ENCODE measurements around the gene FAM117A.

FAM117A gene

GRCh38 chr17:49691677-49692191, 72.2 kb downstream of the FAM117A start:
- Histone ChIP-seq H3K4me3 (ENCODE audit: low read length) (peak overlapping the region; percentile 26), H3K4me1 (ENCODE audit: control insufficient read depth, insufficient read depth, low read length) (peaks cover 27% of the 10 kb centered on the region), H3K27ac (ENCODE audit: low read depth, low read length) (peak overlapping the region; percentile 92), H3K27me3 (ENCODE audit: control insufficient read depth, insufficient read depth, low read length) (no peaks in the 10 kb centered on the region), H3K9ac (ENCODE audit: low read length) (peak overlapping the region; percentile 40), H3K36me3 (ENCODE audit: control insufficient read depth, insufficient read depth, low read length) (no peaks in the 10 kb centered on the region)

GRCh38 chr17:49691086-49691676, 72.8 kb downstream of the FAM117A start:
- peak overlapping the region; percentile 92 for H3K27ac ChIP-seq (ENCODE audit: low read depth, low read length)
- H3K9ac ChIP-seq (ENCODE audit: low read length) = no peak overlapping the region
- H3K4me3 ChIP-seq (ENCODE audit: low read length) = peak overlapping the region; percentile 26
- H3K27me3 ChIP-seq (ENCODE audit: control insufficient read depth, insufficient read depth, low read length) = no peaks in the 10 kb centered on the region
- no peaks in the 10 kb centered on the region for H3K36me3 ChIP-seq (ENCODE audit: control insufficient read depth, insufficient read depth, low read length)
- peaks cover 27% of the 10 kb centered on the region for H3K4me1 ChIP-seq (ENCODE audit: control insufficient read depth, insufficient read depth, low read length)

- no peaks in the 10 kb centered on the region for H3K36me3 ChIP-seq (ENCODE audit: control insufficient read depth, insufficient read depth, low read length)
- H3K4me3 ChIP-seq (ENCODE audit: low read length) = no peak overlapping the region
- no peaks in the 10 kb centered on the region for H3K27me3 ChIP-seq (ENCODE audit: control insufficient read depth, insufficient read depth, low read length)
- peak overlapping the region; percentile 83 for H3K27ac ChIP-seq (ENCODE audit: low read depth, low read length)
- H3K9ac ChIP-seq (ENCODE audit: low read length) = no peak overlapping the region
- H3K4me1 ChIP-seq (ENCODE audit: control insufficient read depth, insufficient read depth, low read length) = peaks cover 26% of the 10 kb centered on the region
Observed at GRCh38 chr17:49690256-49690655, 73.7 kb downstream of the FAM117A start.

GRCh38 chr17:49688848-49689247, 75.1 kb downstream of the FAM117A start:
- no peak overlapping the region for H3K9ac ChIP-seq (ENCODE audit: low read length)
- H3K4me1 ChIP-seq (ENCODE audit: control insufficient read depth, insufficient read depth, low read length) = peaks cover 20% of the 10 kb centered on the region
- H3K27ac ChIP-seq (ENCODE audit: low read depth, low read length) = peak overlapping the region; percentile 58
- peak overlapping the region; percentile 7 for H3K4me3 ChIP-seq (ENCODE audit: low read length)
- H3K36me3 ChIP-seq (ENCODE audit: control insufficient read depth, insufficient read depth, low read length) = no peaks in the 10 kb centered on the region
- no peaks in the 10 kb centered on the region for H3K27me3 ChIP-seq (ENCODE audit: control insufficient read depth, insufficient read depth, low read length)

- Histone ChIP-seq H3K27ac (ENCODE audit: low read depth, low read length) (peak overlapping the region; percentile 58), H3K9ac (ENCODE audit: low read length) (no peak overlapping the region), H3K4me3 (ENCODE audit: low read length) (no peak overlapping the region)
Observed at GRCh38 chr17:49687878-49688491, 75.9 kb downstream of the FAM117A start.

GRCh38 chr17:49681106-49681979, 82.6 kb downstream of the FAM117A start:
- no peak overlapping the region for H3K9ac ChIP-seq (ENCODE audit: low read length)
- peaks cover 5% of the 10 kb centered on the region for H3K4me1 ChIP-seq (ENCODE audit: control insufficient read depth, insufficient read depth, low read length)
- no peak overlapping the region for H3K27ac ChIP-seq (ENCODE audit: low read depth, low read length)
- no peaks in the 10 kb centered on the region for H3K27me3 ChIP-seq (ENCODE audit: control insufficient read depth, insufficient read depth, low read length)
- H3K36me3 ChIP-seq (ENCODE audit: control insufficient read depth, insufficient read depth, low read length) = no peaks in the 10 kb centered on the region
- H3K4me3 ChIP-seq (ENCODE audit: low read length) = no peak overlapping the region

More at GRCh38 chr17:49687878-49688491, 75.9 kb downstream of the FAM117A start:
- Histone ChIP-seq H3K27me3 (ENCODE audit: control insufficient read depth, insufficient read depth, low read length) (no peaks in the 10 kb centered on the region), H3K4me1 (ENCODE audit: control insufficient read depth, insufficient read depth, low read length) (peaks cover 20% of the 10 kb centered on the region), H3K36me3 (ENCODE audit: control insufficient read depth, insufficient read depth, low read length) (no peaks in the 10 kb centered on the region)

GRCh38 chr17:49680314-49680713, 83.6 kb downstream of the FAM117A start:
- H3K9ac ChIP-seq (ENCODE audit: low read length) = no peak overlapping the region
- H3K36me3 ChIP-seq (ENCODE audit: control insufficient read depth, insufficient read depth, low read length) = no peaks in the 10 kb centered on the region
- no peak overlapping the region for H3K27ac ChIP-seq (ENCODE audit: low read depth, low read length)
- peaks cover 6% of the 10 kb centered on the region for H3K4me1 ChIP-seq (ENCODE audit: control insufficient read depth, insufficient read depth, low read length)
- no peaks in the 10 kb centered on the region for H3K27me3 ChIP-seq (ENCODE audit: control insufficient read depth, insufficient read depth, low read length)
- no peak overlapping the region for H3K4me3 ChIP-seq (ENCODE audit: low read length)

- no peaks in the 10 kb centered on the region for H3K27me3 ChIP-seq (ENCODE audit: control insufficient read depth, insufficient read depth, low read length)
- H3K4me3 ChIP-seq (ENCODE audit: low read length) = peak within 1 kb of the TSS; percentile 75
- peaks cover 2% of the 10 kb centered on the region for H3K36me3 ChIP-seq (ENCODE audit: control insufficient read depth, insufficient read depth, low read length)
- H3K27ac ChIP-seq (ENCODE audit: low read depth, low read length) = peak within 1 kb of the TSS; percentile 99
- H3K4me1 ChIP-seq (ENCODE audit: control insufficient read depth, insufficient read depth, low read length) = peaks cover 12% of the 10 kb centered on the region
- H3K9ac ChIP-seq (ENCODE audit: low read length) = peak within 1 kb of the TSS; percentile 68
Observed at GRCh38 chr17:49677933-49678847, 85.7 kb downstream of the FAM117A start, which contains the start of gene SPOP. Gene SPOP, minus strand, starts transcription at chr17:49678097. Its CDS starts 55,287 bp downstream, at chr17:49622810.

GRCh38 chr17:49677134-49677932, 86.6 kb downstream of the FAM117A start:
- Histone ChIP-seq H3K36me3 (ENCODE audit: control insufficient read depth, insufficient read depth, low read length) (peaks cover 2% of the 10 kb centered on the region), H3K4me1 (ENCODE audit: control insufficient read depth, insufficient read depth, low read length) (peaks cover 13% of the 10 kb centered on the region), H3K9ac (ENCODE audit: low read length) (peak overlapping the region; percentile 68)

GRCh38 chr17:49676276-49676868, 87.6 kb downstream of the FAM117A start:
- Histone ChIP-seq H3K4me1 (ENCODE audit: control insufficient read depth, insufficient read depth, low read length) (peaks cover 15% of the 10 kb centered on the region), H3K4me3 (ENCODE audit: low read length) (peak overlapping the region; percentile 75), H3K27ac (ENCODE audit: low read depth, low read length) (peak overlapping the region; percentile 99), H3K9ac (ENCODE audit: low read length) (no peak overlapping the region), H3K36me3 (ENCODE audit: control insufficient read depth, insufficient read depth, low read length) (peaks cover 2% of the 10 kb centered on the region), H3K27me3 (ENCODE audit: control insufficient read depth, insufficient read depth, low read length) (no peaks in the 10 kb centered on the region)

More at GRCh38 chr17:49677134-49677932, 86.6 kb downstream of the FAM117A start:
- peak overlapping the region; percentile 75 for H3K4me3 ChIP-seq (ENCODE audit: low read length)
- no peaks in the 10 kb centered on the region for H3K27me3 ChIP-seq (ENCODE audit: control insufficient read depth, insufficient read depth, low read length)
- H3K27ac ChIP-seq (ENCODE audit: low read depth, low read length) = peak overlapping the region; percentile 99

GRCh38 chr17:49674507-49674906, 89.4 kb downstream of the FAM117A start:
- Histone ChIP-seq H3K9ac (ENCODE audit: low read length) (no peak overlapping the region), H3K27ac (ENCODE audit: low read depth, low read length) (peak overlapping the region; percentile 99), H3K36me3 (ENCODE audit: control insufficient read depth, insufficient read depth, low read length) (peaks cover 2% of the 10 kb centered on the region), H3K27me3 (ENCODE audit: control insufficient read depth, insufficient read depth, low read length) (no peaks in the 10 kb centered on the region), H3K4me3 (ENCODE audit: low read length) (no peak overlapping the region), H3K4me1 (ENCODE audit: control insufficient read depth, insufficient read depth, low read length) (peaks cover 25% of the 10 kb centered on the region)

Data from rectal smooth muscle tissue (tissue), 1 donor.